ENCODE data around the gene PCSK4.

DNA sequence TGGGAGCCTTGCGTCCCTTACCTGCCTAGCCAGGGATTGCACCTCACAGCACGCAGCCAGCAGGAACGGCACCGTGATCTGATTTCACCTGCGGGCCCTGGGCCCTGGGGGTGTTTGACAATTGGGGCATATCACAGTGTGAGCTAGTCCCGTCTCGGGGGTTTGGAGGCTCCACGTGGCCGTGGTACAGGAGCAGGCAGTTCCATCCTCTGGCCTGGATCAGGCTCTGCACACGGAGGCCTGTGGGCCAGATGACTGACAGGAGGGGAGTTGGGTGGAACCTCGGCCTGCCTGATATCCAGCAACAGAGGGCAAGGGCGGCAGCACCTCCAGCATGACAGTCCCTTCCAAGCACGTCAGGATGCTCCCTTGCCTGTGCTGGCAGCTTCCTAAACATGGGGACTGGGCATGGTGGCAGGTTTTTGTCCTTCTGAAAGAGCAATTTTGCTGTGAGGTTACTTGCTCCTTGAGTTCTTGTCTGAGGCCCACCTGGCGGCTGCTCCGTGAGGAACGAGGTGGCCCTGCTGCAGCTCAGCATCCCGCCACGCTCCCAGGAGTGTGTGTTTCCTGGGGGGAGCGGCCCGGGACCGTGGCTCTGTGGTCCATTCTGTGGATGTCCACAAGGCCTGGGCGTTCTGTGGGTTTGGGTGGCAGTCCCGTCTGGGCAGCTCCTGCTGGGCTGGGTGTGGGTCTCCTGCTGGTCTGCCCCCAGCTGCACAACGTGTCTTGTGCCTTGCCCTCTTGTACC lies 58.2 kb downstream of the PCSK4 start:
- TF ChIP-seq, protein P1, sequence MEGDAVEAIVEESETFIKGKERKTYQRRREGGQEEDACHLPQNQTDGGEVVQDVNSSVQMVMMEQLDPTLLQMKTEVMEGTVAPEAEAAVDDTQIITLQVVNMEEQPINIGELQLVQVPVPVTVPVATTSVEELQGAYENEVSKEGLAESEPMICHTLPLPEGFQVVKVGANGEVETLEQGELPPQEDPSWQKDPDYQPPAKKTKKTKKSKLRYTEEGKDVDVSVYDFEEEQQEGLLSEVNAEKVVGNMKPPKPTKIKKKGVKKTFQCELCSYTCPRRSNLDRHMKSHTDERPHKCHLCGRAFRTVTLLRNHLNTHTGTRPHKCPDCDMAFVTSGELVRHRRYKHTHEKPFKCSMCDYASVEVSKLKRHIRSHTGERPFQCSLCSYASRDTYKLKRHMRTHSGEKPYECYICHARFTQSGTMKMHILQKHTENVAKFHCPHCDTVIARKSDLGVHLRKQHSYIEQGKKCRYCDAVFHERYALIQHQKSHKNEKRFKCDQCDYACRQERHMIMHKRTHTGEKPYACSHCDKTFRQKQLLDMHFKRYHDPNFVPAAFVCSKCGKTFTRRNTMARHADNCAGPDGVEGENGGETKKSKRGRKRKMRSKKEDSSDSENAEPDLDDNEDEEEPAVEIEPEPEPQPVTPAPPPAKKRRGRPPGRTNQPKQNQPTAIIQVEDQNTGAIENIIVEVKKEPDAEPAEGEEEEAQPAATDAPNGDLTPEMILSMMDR (IDR thresholded peaks at IDR 0.05) = no peak
- TF ChIP-seq POLR2A (IDR thresholded peaks at IDR 0.05) = no peak
